ENCODE measurements around the gene NDUFA6.

- no peak for TF ChIP-seq EZH2 (IDR thresholded peaks at IDR 0.05; ENCODE audit: insufficient read depth, poor library complexity, severe bottlenecking)
- no peak for TF ChIP-seq EZH2phosphoT487 (IDR thresholded peaks at IDR 0.05; ENCODE audit: insufficient read depth, low read depth)
Observed at GRCh38 chr22:42084874-42085273, 5.7 kb downstream of the NDUFA6 start.

All from GM23248 (cell line).